K562 (cell line): ENCODE measurements around the gene SLC34A2. TPM values are rescaled to one million over a fixed set of nuclear protein-coding genes. Genes with fewer than 3 reads are reported as not detected.

Experiments used
- ATAC-seq: fragments of 200-7000 bp; cut with Tn5 transposase; 3 replicates; pipeline ENCODE4 v1.9.1; 2020; ENCODE audit warnings: moderate library complexity
- BruUV-seq: library from RNA; stranded (reverse); fragments of 400-500 nt; replicated peaks from 2 replicates; lab custom pipeline; 2021; lab: Mats Ljungman, UMichigan
- CTCF ChIA-PET: fragments of 300-600 bp; formaldehyde crosslinking; extraction: SDS; loops from one replicate; lab custom pipeline; 2021; ENCODE audit warnings: low intra/inter-chr PET ratio; lab: Yijun Ruan, JAX
- POLR2A ChIA-PET: fragments of 300-600, 350-650 bp; sonication (Branson Sonifier 250); formaldehyde crosslinking; extraction: SDS; loops from one replicate; lab custom pipeline; 2021; ENCODE audit warnings: antibody characterized with exemption, inconsistent platforms; lab: Yijun Ruan, JAX
- DNase-seq, 4 experiments: peaks; one replicate each; pipeline versions ENCODE4 v3.0.0 to v3.0.0-alpha.2; 2011 to 2018; ENCODE audit warnings: low spot score in 3 of 4, mixed read lengths in 3 of 4; ENCODE audit errors: extremely low read depth in 1 of 4
- FAIRE-seq: peaks from 2 replicates; lab custom pipeline; 2011; peaks lifted over from hg19 to GRCh38; lab: Jason Lieb, UNC
- H2AFZ ChIP-seq: 2 replicates; pipeline ENCODE4 v1.6.0; 2011; ENCODE audit warnings: low read depth, low read length, control low read depth, inconsistent platforms
- H3K27ac ChIP-seq: fragments of 200-600 bp; 3 replicates; pipeline ENCODE4 v1.8.0; 2011; ENCODE audit warnings: low read depth, mild to moderate bottlenecking, control low read depth, inconsistent platforms, low read length, moderate library complexity, mixed read lengths; ENCODE audit errors: extremely low read depth
- H3K27me3 ChIP-seq, 2 experiments: fragments of 300-600 bp in 1 of 2; 2 replicates in 1 of 2; 3 replicates in 1 of 2; pipeline versions ENCODE4 v1.6.0 to v1.8.0; 2011; ENCODE audit warnings: inconsistent platforms in 2 of 2, low read length in 2 of 2, mild to moderate bottlenecking in 1 of 2, mixed read lengths in 1 of 2, moderate library complexity in 1 of 2; ENCODE audit not compliant: control insufficient read depth in 2 of 2, insufficient read depth in 2 of 2
- H3K36me3 ChIP-seq: fragments of 300-600 bp; 3 replicates; pipeline ENCODE4 v1.8.0; 2011; ENCODE audit warnings: mild to moderate bottlenecking, low read length, inconsistent platforms; ENCODE audit not compliant: control insufficient read depth, insufficient read depth
- H3K4me1 ChIP-seq, 2 experiments: fragments of 200-600 bp in 1 of 2; replicated peaks in 1 of 2; 2 replicates in 1 of 2; 3 replicates in 1 of 2; pipeline versions ENCODE4 v1.5.1 to v1.8.0; 2011; ENCODE audit warnings: inconsistent platforms in 2 of 2, low read length in 2 of 2, mild to moderate bottlenecking in 1 of 2, mixed read lengths in 1 of 2, moderate library complexity in 1 of 2; ENCODE audit not compliant: control insufficient read depth in 2 of 2, insufficient read depth in 2 of 2
- H3K4me2 ChIP-seq: 2 replicates; pipeline ENCODE4 v1.6.1; 2011; ENCODE audit warnings: low read length, control low read depth, inconsistent platforms, mixed read lengths; ENCODE audit not compliant: insufficient read depth
- H3K4me3 ChIP-seq: fragments of 200-600 bp; sonication (generic), shearing (Covaris generic); 2 replicates; pipeline ENCODE4 v1.5.1; 2016; ENCODE audit warnings: control low read depth, inconsistent platforms
- H3K79me2 ChIP-seq: fragments of 200-600 bp; 3 replicates; pipeline ENCODE4 v1.8.0; 2011; ENCODE audit warnings: low read length, inconsistent platforms; ENCODE audit not compliant: control insufficient read depth, insufficient read depth
- H3K9ac ChIP-seq, 2 experiments: 2 replicates each; pipeline versions ENCODE4 v1.6.0 to v1.6.1; 2011; ENCODE audit warnings: low read depth in 2 of 2, low read length in 2 of 2, control low read depth in 1 of 2, inconsistent platforms in 1 of 2, mild to moderate bottlenecking in 1 of 2, mixed read lengths in 1 of 2; ENCODE audit not compliant: insufficient read depth in 1 of 2
- H3K9me1 ChIP-seq: one replicate; pipeline ENCODE4 v1.6.0; 2011; ENCODE audit warnings: inconsistent platforms, mild to moderate bottlenecking, low read length, moderate library complexity; ENCODE audit not compliant: control insufficient read depth, insufficient read depth
- H3K9me3 ChIP-seq: replicated peaks from 2 replicates; pipeline ENCODE4 v1.5.1; 2011; ENCODE audit warnings: low read depth, low read length, inconsistent platforms; ENCODE audit not compliant: control insufficient read depth, insufficient read depth
- H4K20me1 ChIP-seq: replicated peaks from 2 replicates; pipeline ENCODE4 v1.6.1; 2011; ENCODE audit warnings: low read length, inconsistent platforms, mixed read lengths; ENCODE audit not compliant: control insufficient read depth, insufficient read depth
- ARHGAP35 ChIP-seq: fragments of 450-650 bp; IDR thresholded peaks from 2 replicates; pipeline ENCODE4 v1.6.1; 2018; ENCODE audit not compliant: partially characterized antibody
- BCL6 ChIP-seq: fragments of 250-450 bp; sonication (Bioruptor Pico); IDR thresholded peaks from 2 replicates; pipeline ENCODE4 v1.4.0; 2020
- CCNT2 ChIP-seq: IDR thresholded peaks from 2 replicates; pipeline ENCODE4 v1.6.1; 2011; ENCODE audit warnings: borderline replicate concordance, low read depth, mild to moderate bottlenecking, moderate library complexity, mixed read lengths, low read length; ENCODE audit not compliant: insufficient read length; ENCODE audit errors: extremely low read depth
- DNMT1 ChIP-seq: fragments of 450-650 bp; IDR thresholded peaks from 2 replicates; pipeline ENCODE4 v1.6.1; 2016; ENCODE audit warnings: antibody characterized with exemption, mild to moderate bottlenecking
- EP400 ChIP-seq: fragments of 450-650 bp; IDR thresholded peaks from 2 replicates; pipeline ENCODE4 v1.6.1; 2017; ENCODE audit warnings: antibody characterized with exemption, mild to moderate bottlenecking, moderate library complexity
- FOS ChIP-seq: IDR thresholded peaks from 3 replicates; pipeline ENCODE4 v1.6.1; 2011; ENCODE audit not compliant: insufficient read length; ENCODE audit errors: extremely low read depth
- ID3 ChIP-seq, 2 experiments: fragments of 250-450 bp in 1 of 2; fragments of 450-650 bp in 1 of 2; sonication (Bioruptor Pico) in 1 of 2; IDR thresholded peaks; 2 replicates each; pipeline versions ENCODE4 v1.6.1 to v1.8.0; 2016 to 2021; ENCODE audit warnings: mild to moderate bottlenecking in 2 of 2, moderate library complexity in 2 of 2, missing compliant biosample characterization in 1 of 2, missing genetic modification characterization in 1 of 2
- KLF13 ChIP-seq: fragments of 450-650 bp; IDR thresholded peaks from 2 replicates; pipeline ENCODE4 v1.6.1; 2016; ENCODE audit warnings: missing genetic modification characterization, low read depth, mild to moderate bottlenecking, missing compliant biosample characterization, moderate library complexity, borderline replicate concordance
- LCOR ChIP-seq: sonication (generic); formaldehyde crosslinking; IDR thresholded peaks from 2 replicates; pipeline ENCODE4 v1.8.0; 2022; ENCODE audit warnings: mild to moderate bottlenecking, missing genetic modification reagents
- NFRKB ChIP-seq: fragments of 450-650 bp; IDR thresholded peaks from 2 replicates; pipeline ENCODE4 v1.6.1; 2016; ENCODE audit warnings: low read depth
- POLR2AphosphoS2 ChIP-seq: IDR thresholded peaks from 2 replicates; pipeline ENCODE4 v1.6.1; 2012; ENCODE audit warnings: low read length, improper control_type of control experiment
- RREB1 ChIP-seq: fragments of 250-450 bp; sonication (Bioruptor Pico); IDR thresholded peaks from 2 replicates; pipeline ENCODE4 v1.4.0; 2020
- SMC3 ChIP-seq: conservative IDR thresholded peaks from 2 replicates; pipeline ENCODE4 v1.6.1; 2011; ENCODE audit warnings: low read depth, low read length, improper control_type of control experiment; ENCODE audit not compliant: insufficient read depth
- STAT5A ChIP-seq: IDR thresholded peaks from 2 replicates; pipeline ENCODE4 v1.6.1; 2012; ENCODE audit warnings: low read length, inconsistent platforms, borderline replicate concordance
- TCF7L2 ChIP-seq: fragments of 150-350 bp; IDR thresholded peaks from 2 replicates; pipeline ENCODE4 v1.6.1; 2016; ENCODE audit warnings: low read depth, mild to moderate bottlenecking, low read length, moderate library complexity
- USF1 ChIP-seq: sonication (generic); formaldehyde crosslinking; IDR thresholded peaks from 2 replicates; pipeline ENCODE4 v1.9.0; 2022; ENCODE audit warnings: mild to moderate bottlenecking, missing genetic modification reagents
- WGBS: fragments of 100-300 bp; shearing (Covaris generic); methylation state at CpG from one replicate; pipeline ENCODE4 v1.1.6; 2016; ENCODE audit warnings: low coverage, mixed read lengths; ENCODE audit not compliant: insufficient coverage; ENCODE audit errors: missing lambda C conversion rate; 5-methylcytosine and 5-hydroxymethylcytosine counted together
- in situ Hi-C: fragments of 300-500 bp; cut with MboI; formaldehyde crosslinking; loops from 4 replicates; pipeline ENCODE4 v1.15.0; 2018; ENCODE audit warnings: inconsistent platforms, mixed read lengths
- intact Hi-C: fragments of 100-400 bp; cut with micrococcal nuclease; formaldehyde crosslinking; loops from 2 replicates; pipeline ENCODE4 v1.14.2; 2022
- polyA plus RNA-seq, 8 experiments: library from polyadenylated mRNA; depleted of rRNA in 4 of 8; stranded (reverse) in 5 of 8; unstranded in 3 of 8; fragments of >200 nt; fragmentation: Nextera tagmentation in 2 of 8; fragmentation: Illumina TruSeq in 1 of 8; extraction: Ambion mirVana in 2 of 8; extraction: Trizol in 1 of 8; gene quantifications; 2 replicates each; pipeline versions ENCODE4 v1.2.1 to v1.2.3, GENCODE V29; 2011 to 2014; ENCODE audit warnings: inconsistent platforms in 1 of 8, missing spikeins in 1 of 8
- total RNA-seq, 7 experiments: library from RNA; depleted of rRNA in 6 of 7; stranded (reverse); fragments of >200 nt in 6 of 7; fragmentation: Illumina TruSeq in 2 of 7; extraction: Trizol in 2 of 7; gene quantifications; 2 replicates each; pipeline versions ENCODE4 v1.2.1 to v1.2.3, GENCODE V29; 2011 to 2021; ENCODE audit warnings: low replicate concordance in 1 of 7

The SLC34A2 gene
- total and polyA plus RNA-seq, 9 of the 15 experiments (the other 6 are each of a cell fraction or from before 2014, with no cell fraction given): 1.5 TPM; not detected in 8

- no peak for TF ChIP-seq BCL6 (CRISPR knock-in tag)
- TF ChIP-seq EP400: no peak
- TF ChIP-seq POLR2AphosphoS2: no peak
- no peak for TF ChIP-seq CCNT2
- no peak for TF ChIP-seq ID3 (CRISPR knock-in tag; IDR thresholded peaks at IDR 0.05)
- TF ChIP-seq ID3 (tag; IDR thresholded peaks at IDR 0.05): no peak
- TF ChIP-seq TCF7L2: no peak
- TF ChIP-seq NFRKB: no peak
- TF ChIP-seq ARHGAP35: no peak
- TF ChIP-seq DNMT1: no peak
- no peak for TF ChIP-seq LCOR (CRISPR knock-in tag)
- TF ChIP-seq FOS: no peak
- TF ChIP-seq USF1 (CRISPR knock-in tag): no peak
- TF ChIP-seq SMC3: no peak
- no peak for TF ChIP-seq KLF13 (tag)
- TF ChIP-seq STAT5A: no peak
- no peak for TF ChIP-seq RREB1 (CRISPR knock-in tag)
- CTCF ChIA-PET: no interaction called here
- BruUV-seq: no TSS peak
- in situ Hi-C loops (no loop called here), intact Hi-C loops (no loop called here)
- no peak for FAIRE-seq
- Histone ChIP-seq H2AFZ (no peak overlapping the region), H3K9me3 (no peaks in the 10 kb centered on the region), H3K79me2 (no peaks in the 10 kb centered on the region), H3K36me3 (no peaks in the 10 kb centered on the region), H3K4me2 (no peak overlapping the region), H3K27me3 (peaks cover 3 to 8% of the 10 kb centered on the region in 2 experiments; a peak in 2 of 5 replicates), H3K9ac (no peak overlapping the region), H3K4me1 (no peaks in the 10 kb centered on the region), H3K27ac (no peak overlapping the region), H4K20me1 (no peaks in the 10 kb centered on the region), H3K9me1 (no peaks in the 10 kb centered on the region), H3K4me3 (no peak overlapping the region)
- POLR2A ChIA-PET: no interaction called here
- 0% methylated on average over 4 of the region's 4 CpGs for WGBS
- DNase-seq: no peak
- no peak for ATAC-seq
Measured at GRCh38 chr4:25632135-25632534, 23.5 kb upstream of the SLC34A2 start.
